AG08396 (cell line): ENCODE data around the gene MTPN.

Experiments used
- DNase-seq: peaks from one replicate; pipeline ENCODE4 v3.0.0; 2012; ENCODE audit warnings: low spot score, mixed read lengths

The MTPN gene

GRCh38 chr7:135981958-135982646 lies 4.9 kb upstream of the MTPN start:
- DNase-seq = no peak

GRCh38 chr7:135980665-135981180 lies 3.6 kb upstream of the MTPN start:
- no peak for DNase-seq

- no peak for DNase-seq
These were observed 2.9 kb upstream of the MTPN start for GRCh38 chr7:135980012-135980551.

- no peak for DNase-seq
These were observed 2.4 kb upstream of the MTPN start for GRCh38 chr7:135979471-135980011.

GRCh38 chr7:135978624-135979023 lies 1.5 kb upstream of the MTPN start:
- no peak for DNase-seq

- no peak for DNase-seq
These were observed 545 bp upstream of the MTPN start for GRCh38 chr7:135977742-135978066.

- no peak for DNase-seq
These were observed 700 bp downstream of the MTPN start for GRCh38 chr7:135976312-135977006.

- no peak for DNase-seq
These were observed 2.0 kb downstream of the MTPN start for GRCh38 chr7:135975166-135975565.

GRCh38 chr7:135974667-135975066 lies 2.5 kb downstream of the MTPN start:
- DNase-seq = no peak

GRCh38 chr7:135971366-135971725 lies 5.8 kb downstream of the MTPN start:
- no peak for DNase-seq

GRCh38 chr7:135970682-135971365 lies 6.3 kb downstream of the MTPN start:
- DNase-seq = no peak

GRCh38 chr7:135970045-135970444 lies 7.1 kb downstream of the MTPN start:
- DNase-seq = no peak

- no peak for DNase-seq
These were observed 10.7 kb downstream of the MTPN start for GRCh38 chr7:135966341-135967043.

- DNase-seq = no peak
These were observed 11.6 kb downstream of the MTPN start for GRCh38 chr7:135965602-135966001.

- DNase-seq = no peak
These were observed 12.4 kb downstream of the MTPN start for GRCh38 chr7:135964791-135965190.

GRCh38 chr7:135964274-135964673 lies 12.9 kb downstream of the MTPN start:
- peak; percentile 17 for DNase-seq

GRCh38 chr7:135962802-135963201 lies 14.4 kb downstream of the MTPN start:
- DNase-seq = no peak

- no peak for DNase-seq
These were observed 16.3 kb downstream of the MTPN start for GRCh38 chr7:135960709-135961451.

- DNase-seq = no peak
These were observed 17.4 kb downstream of the MTPN start for GRCh38 chr7:135959646-135960363.

GRCh38 chr7:135958173-135958572 lies 19.0 kb downstream of the MTPN start:
- no peak for DNase-seq

- DNase-seq = no peak
These were observed 19.5 kb downstream of the MTPN start for GRCh38 chr7:135957627-135958026.
